Trophoblast cell (in vitro differentiated cells and primary cell): ENCODE results near the gene HLCS.

Experiments
- DNase-seq, 2 donors: peaks; one replicate each; pipeline ENCODE4 v3.0.0-alpha.2; 2016
- H2AFZ ChIP-seq: 2 replicates; pipeline ENCODE4 v1.6.1; 2013; ENCODE audit warnings: low read length, moderate library complexity, mild to moderate bottlenecking; ENCODE audit not compliant: insufficient read depth, poor library complexity
- H2AK5ac ChIP-seq: 2 replicates; pipeline ENCODE4 v1.6.1; 2013; ENCODE audit warnings: mild to moderate bottlenecking, low read length
- H2BK120ac ChIP-seq: 2 replicates; pipeline ENCODE4 v1.6.1; 2013; ENCODE audit warnings: low read length, mild to moderate bottlenecking, moderate library complexity; ENCODE audit not compliant: insufficient read depth, poor library complexity
- H2BK12ac ChIP-seq: 2 replicates; pipeline ENCODE4 v1.6.1; 2013; ENCODE audit warnings: mild to moderate bottlenecking, low read length, moderate library complexity
- H2BK5ac ChIP-seq: 2 replicates; pipeline ENCODE4 v1.6.1; 2013; ENCODE audit warnings: low read length, low read depth, moderate library complexity, mild to moderate bottlenecking; ENCODE audit not compliant: poor library complexity
- H3K14ac ChIP-seq: 2 replicates; pipeline ENCODE4 v1.6.1; 2013; ENCODE audit warnings: mild to moderate bottlenecking, low read length
- H3K18ac ChIP-seq: 2 replicates; pipeline ENCODE4 v1.6.1; 2013; ENCODE audit warnings: mild to moderate bottlenecking, low read length
- H3K23ac ChIP-seq: 2 replicates; pipeline ENCODE4 v1.6.1; 2013; ENCODE audit warnings: low read length
- H3K27ac ChIP-seq: 2 replicates; pipeline ENCODE4 v1.5.1; 2013; ENCODE audit warnings: low read depth, mild to moderate bottlenecking, inconsistent platforms, low read length, moderate library complexity
- H3K27me3 ChIP-seq: 2 replicates; pipeline ENCODE4 v1.6.1; 2013; ENCODE audit warnings: inconsistent platforms, mild to moderate bottlenecking, low read length, moderate library complexity; ENCODE audit not compliant: insufficient read depth
- H3K36me3 ChIP-seq, 2 experiments: 1 replicate in 1 of 2; 2 replicates in 1 of 2; pipeline ENCODE4 v1.6.1; 2013; ENCODE audit warnings: low read length in 2 of 2, mild to moderate bottlenecking in 2 of 2, moderate library complexity in 1 of 2; ENCODE audit not compliant: insufficient read depth in 2 of 2, control insufficient read depth in 1 of 2
- H3K4ac ChIP-seq: 2 replicates; pipeline ENCODE4 v1.6.1; 2013; ENCODE audit warnings: low read depth, mild to moderate bottlenecking, low read length, moderate library complexity
- H3K4me1 ChIP-seq, 2 experiments: 1 replicate in 1 of 2; 2 replicates in 1 of 2; pipeline ENCODE4 v1.6.1; 2013; ENCODE audit warnings: low read length in 2 of 2, mild to moderate bottlenecking in 2 of 2, moderate library complexity in 1 of 2; ENCODE audit not compliant: insufficient read depth in 2 of 2, control insufficient read depth in 1 of 2
- H3K4me2 ChIP-seq: 2 replicates; pipeline ENCODE4 v1.6.1; 2013; ENCODE audit warnings: inconsistent platforms, mild to moderate bottlenecking, low read length, moderate library complexity
- H3K4me3 ChIP-seq: 2 replicates; pipeline ENCODE4 v1.5.1; 2013; ENCODE audit warnings: mild to moderate bottlenecking, low read depth, low read length, inconsistent platforms
- H3K79me1 ChIP-seq: one replicate; pipeline ENCODE4 v1.6.1; 2013; ENCODE audit warnings: low read length
- H3K79me2 ChIP-seq: 2 replicates; pipeline ENCODE4 v1.6.1; 2013; ENCODE audit warnings: low read length, mild to moderate bottlenecking; ENCODE audit not compliant: control insufficient read depth, insufficient read depth, poor library complexity
- H3K9ac ChIP-seq: 2 replicates; pipeline ENCODE4 v1.6.1; 2013; ENCODE audit warnings: mild to moderate bottlenecking, low read length
- H3K9me3 ChIP-seq: 2 replicates; pipeline ENCODE4 v1.6.1; 2013; ENCODE audit warnings: low read depth, mild to moderate bottlenecking, control low read depth, inconsistent platforms, low read length; ENCODE audit not compliant: insufficient read depth
- H4K12ac ChIP-seq: 2 replicates; pipeline ENCODE4 v1.6.1; 2013; ENCODE audit warnings: low read depth, mild to moderate bottlenecking, low read length, moderate library complexity
- H4K8ac ChIP-seq: 2 replicates; pipeline ENCODE4 v1.6.1; 2013; ENCODE audit warnings: low read depth, mild to moderate bottlenecking, low read length, moderate library complexity
- H4K91ac ChIP-seq: one replicate; pipeline ENCODE4 v1.6.1; 2013; ENCODE audit warnings: low read depth, mild to moderate bottlenecking, low read length, moderate library complexity
- WGBS: extraction: QIAGEN DNeasy Blood & Tissue Kit; methylation state at CpG from one replicate; pipeline ENCODE4 v1.1.7; 2013; ENCODE audit warnings: missing lambda C conversion rate; ENCODE audit not compliant: insufficient read length, insufficient coverage; ENCODE audit errors: extremely low coverage; 5-methylcytosine and 5-hydroxymethylcytosine counted together

HLCS gene

GRCh38 chr21:36744190-36744559, 222.3 kb downstream of the HLCS start:
- no peak overlapping the region for H4K8ac ChIP-seq
- peaks cover 12% of the 10 kb centered on the region for H3K27me3 ChIP-seq
- no peak overlapping the region for H2BK120ac ChIP-seq
- H2AK5ac ChIP-seq = no peak overlapping the region
- H3K4ac ChIP-seq = no peak overlapping the region
- H2BK5ac ChIP-seq = no peak overlapping the region
- no peak overlapping the region for H3K18ac ChIP-seq
- no peaks in the 10 kb centered on the region for H3K36me3 ChIP-seq
- no peaks in the 10 kb centered on the region for H3K79me1 ChIP-seq
- H4K12ac ChIP-seq = no peak overlapping the region
- no CpG with 5 or more reads among the region's 3 CpGs for WGBS
- H3K4me1 ChIP-seq = peaks cover 2 to 6% of the 10 kb centered on the region in 2 experiments
- H3K4me2 ChIP-seq = no peak overlapping the region
- H4K91ac ChIP-seq = no peak overlapping the region
- no peak overlapping the region for H3K14ac ChIP-seq
- H3K23ac ChIP-seq = no peak overlapping the region
- DNase-seq = no peak
- H2AFZ ChIP-seq = no peak overlapping the region
- H3K79me2 ChIP-seq = peaks cover 3% of the 10 kb centered on the region
- H3K9ac ChIP-seq = no peak overlapping the region
- H3K9me3 ChIP-seq = peaks cover 3% of the 10 kb centered on the region
- H3K4me3 ChIP-seq = no peak overlapping the region
- no peak overlapping the region for H3K27ac ChIP-seq
- H2BK12ac ChIP-seq = no peak overlapping the region

GRCh38 chr21:36743446-36743845, 223.0 kb downstream of the HLCS start:
- Histone ChIP-seq H3K27me3 (peaks cover 10% of the 10 kb centered on the region), H3K4me2 (no peak overlapping the region), H3K14ac (no peak overlapping the region), H3K27ac (no peak overlapping the region), H2AFZ (no peak overlapping the region), H2BK120ac (no peak overlapping the region), H3K79me2 (peaks cover 3% of the 10 kb centered on the region), H2BK12ac (no peak overlapping the region), H3K36me3 (no peaks in the 10 kb centered on the region), H3K4me1 (peaks cover 2 to 6% of the 10 kb centered on the region in 2 experiments), H4K91ac (no peak overlapping the region), H3K23ac (no peak overlapping the region), H3K9me3 (peaks cover 3% of the 10 kb centered on the region), H4K12ac (no peak overlapping the region), H4K8ac (no peak overlapping the region), H3K9ac (no peak overlapping the region), H3K4ac (no peak overlapping the region), H2BK5ac (no peak overlapping the region), H2AK5ac (no peak overlapping the region), H3K79me1 (no peaks in the 10 kb centered on the region), H3K4me3 (no peak overlapping the region), H3K18ac (no peak overlapping the region)
- DNase-seq = no peak
- no CpG with 5 or more reads among the region's 9 CpGs for WGBS

DNA sequence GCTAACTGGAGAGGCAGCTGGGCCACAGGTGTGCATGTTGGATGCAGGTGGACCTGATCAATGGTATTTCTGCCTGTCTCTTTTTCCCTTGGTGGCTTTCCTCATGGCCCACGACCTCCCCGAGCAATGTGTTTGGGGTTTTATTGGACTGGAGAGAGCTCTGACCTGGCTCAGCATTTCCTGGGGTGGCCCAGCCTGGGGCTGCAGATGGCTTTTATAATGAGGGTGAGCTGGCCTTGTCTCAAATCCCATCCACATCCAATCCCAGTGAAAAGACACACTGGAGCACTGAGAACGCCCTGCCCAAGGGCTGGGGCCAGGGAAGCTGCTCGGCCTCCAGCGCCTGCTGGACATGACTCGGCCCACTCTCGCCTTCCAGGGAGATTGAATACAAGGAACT, 223.5 kb downstream of the HLCS start:
- no peak overlapping the region for H3K27ac ChIP-seq
- DNase-seq = no peak
- H3K36me3 ChIP-seq = no peaks in the 10 kb centered on the region
- H3K4me3 ChIP-seq = no peak overlapping the region
- no peak overlapping the region for H4K12ac ChIP-seq
- H3K18ac ChIP-seq = no peak overlapping the region
- no peak overlapping the region for H2AK5ac ChIP-seq
- WGBS = no CpG with 5 or more reads among the region's 7 CpGs
- H4K8ac ChIP-seq = no peak overlapping the region
- H3K27me3 ChIP-seq = peaks cover 7% of the 10 kb centered on the region
- H3K9me3 ChIP-seq = peaks cover 3% of the 10 kb centered on the region
- H2BK5ac ChIP-seq = no peak overlapping the region
- H3K4me1 ChIP-seq = peaks cover under 1 to 3% of the 10 kb centered on the region in 2 experiments
- H3K14ac ChIP-seq = no peak overlapping the region
- no peak overlapping the region for H2AFZ ChIP-seq
- no peak overlapping the region for H3K4me2 ChIP-seq
- H3K23ac ChIP-seq = no peak overlapping the region
- H2BK12ac ChIP-seq = no peak overlapping the region
- no peak overlapping the region for H3K4ac ChIP-seq
- H2BK120ac ChIP-seq = no peak overlapping the region
- H3K79me2 ChIP-seq = peaks cover 2% of the 10 kb centered on the region
- H3K79me1 ChIP-seq = no peaks in the 10 kb centered on the region
- no peak overlapping the region for H3K9ac ChIP-seq
- no peak overlapping the region for H4K91ac ChIP-seq

- no peak overlapping the region for H2BK5ac ChIP-seq
- no peaks in the 10 kb centered on the region for H3K79me1 ChIP-seq
- no peaks in the 10 kb centered on the region for H3K36me3 ChIP-seq
- no peak overlapping the region for H3K4me3 ChIP-seq
- no peak overlapping the region for H2BK120ac ChIP-seq
- no peak overlapping the region for H4K91ac ChIP-seq
- H4K12ac ChIP-seq = no peak overlapping the region
- no CpG with 5 or more reads among the region's 21 CpGs for WGBS
- H3K14ac ChIP-seq = no peak overlapping the region
- no peak overlapping the region for H3K4me2 ChIP-seq
- no peak overlapping the region for H3K9ac ChIP-seq
- H2BK12ac ChIP-seq = no peak overlapping the region
- no peak overlapping the region for H3K23ac ChIP-seq
- no peak for DNase-seq
- no peaks in the 10 kb centered on the region for H3K27me3 ChIP-seq
- H4K8ac ChIP-seq = no peak overlapping the region
- H2AK5ac ChIP-seq = no peak overlapping the region
- no peak overlapping the region for H3K27ac ChIP-seq
- H3K79me2 ChIP-seq = no peaks in the 10 kb centered on the region
- H3K9me3 ChIP-seq = peaks cover 3% of the 10 kb centered on the region
- no peak overlapping the region for H2AFZ ChIP-seq
- no peak overlapping the region for H3K4ac ChIP-seq
- H3K18ac ChIP-seq = no peak overlapping the region
- H3K4me1 ChIP-seq = no peaks in the 10 kb centered on the region
These were observed 225.0 kb downstream of the HLCS start for GRCh38 chr21:36741506-36741905.
